ENCODE data around the gene CADM2.

DNA sequence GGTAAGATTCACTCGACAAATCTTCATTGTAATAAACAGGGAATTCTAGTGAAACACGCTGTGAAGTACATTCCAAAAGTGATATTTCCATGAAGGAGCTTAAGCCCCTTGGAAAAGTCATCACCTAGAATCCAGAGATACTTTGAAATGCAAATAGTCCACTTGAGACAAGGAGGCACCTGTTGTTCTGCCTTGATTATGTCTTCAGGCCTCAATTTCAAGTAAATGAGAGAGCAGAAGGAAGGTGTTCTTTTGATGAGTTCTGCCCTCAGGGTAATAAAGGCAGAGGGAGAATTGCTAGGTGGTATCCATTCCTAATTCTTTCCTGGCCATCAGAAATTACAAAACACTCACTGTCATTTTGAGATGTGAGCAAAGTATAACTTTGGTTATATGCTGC is 162.1 kb downstream of the CADM2 start:
- no peak for TF ChIP-seq EZH2phosphoT487 (IDR thresholded peaks at IDR 0.05; ENCODE audit: unreplicated experiment)
- TF ChIP-seq, protein P1, sequence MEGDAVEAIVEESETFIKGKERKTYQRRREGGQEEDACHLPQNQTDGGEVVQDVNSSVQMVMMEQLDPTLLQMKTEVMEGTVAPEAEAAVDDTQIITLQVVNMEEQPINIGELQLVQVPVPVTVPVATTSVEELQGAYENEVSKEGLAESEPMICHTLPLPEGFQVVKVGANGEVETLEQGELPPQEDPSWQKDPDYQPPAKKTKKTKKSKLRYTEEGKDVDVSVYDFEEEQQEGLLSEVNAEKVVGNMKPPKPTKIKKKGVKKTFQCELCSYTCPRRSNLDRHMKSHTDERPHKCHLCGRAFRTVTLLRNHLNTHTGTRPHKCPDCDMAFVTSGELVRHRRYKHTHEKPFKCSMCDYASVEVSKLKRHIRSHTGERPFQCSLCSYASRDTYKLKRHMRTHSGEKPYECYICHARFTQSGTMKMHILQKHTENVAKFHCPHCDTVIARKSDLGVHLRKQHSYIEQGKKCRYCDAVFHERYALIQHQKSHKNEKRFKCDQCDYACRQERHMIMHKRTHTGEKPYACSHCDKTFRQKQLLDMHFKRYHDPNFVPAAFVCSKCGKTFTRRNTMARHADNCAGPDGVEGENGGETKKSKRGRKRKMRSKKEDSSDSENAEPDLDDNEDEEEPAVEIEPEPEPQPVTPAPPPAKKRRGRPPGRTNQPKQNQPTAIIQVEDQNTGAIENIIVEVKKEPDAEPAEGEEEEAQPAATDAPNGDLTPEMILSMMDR (conservative IDR thresholded peaks at IDR 0.05; ENCODE audit: low read depth in 2 of 2): no peak
